SU-DHL-6 (cell line): ENCODE measurements around the gene UGT1A4.
"Not testable (repeated sequence)": the region's sequence is repeated elsewhere in the genome, so short reads cannot be mapped to it uniquely, and the experiment has no call there.

Experiments used
- H2AFZ ChIP-seq: fragments of 200-600 bp; sonication (generic); 2 replicates; pipeline ENCODE4 v1.6.1; 2014; ENCODE audit warnings: low read depth, mild to moderate bottlenecking, moderate library complexity, mixed read lengths, antibody characterized with exemption, low read length; ENCODE audit not compliant: severe bottlenecking
- H3F3A ChIP-seq: fragments of 200-600 bp; shearing (Covaris generic); 2 replicates; pipeline ENCODE4 v1.6.0; 2016; ENCODE audit warnings: antibody characterized with exemption, mild to moderate bottlenecking; ENCODE audit not compliant: insufficient read depth
- H3K27ac ChIP-seq: fragments of 200-600 bp; sonication (generic); 2 replicates; pipeline ENCODE4 v1.5.1; 2016; ENCODE audit warnings: low read depth, mild to moderate bottlenecking, low read length, moderate library complexity, mixed read lengths
- H3K27me3 ChIP-seq: fragments of 200-600 bp; sonication (generic), shearing (Covaris generic); 2 replicates; pipeline ENCODE4 v1.6.0; 2014; ENCODE audit warnings: mild to moderate bottlenecking, low read length
- H3K36me3 ChIP-seq: fragments of 200-600 bp; sonication (generic); 2 replicates; pipeline ENCODE4 v1.6.1; 2014; ENCODE audit warnings: mild to moderate bottlenecking, low read length, mixed read lengths
- H3K4me2 ChIP-seq: fragments of 300-600, 200-600 bp; shearing (Covaris generic), sonication (generic); 2 replicates; pipeline ENCODE4 v1.6.0; 2014; ENCODE audit warnings: low read length, low read depth, mild to moderate bottlenecking; ENCODE audit not compliant: poor library complexity, severe bottlenecking
- H3K4me3 ChIP-seq: fragments of 200-600 bp; sonication (generic); 2 replicates; pipeline ENCODE4 v1.5.1; 2014; ENCODE audit warnings: antibody characterized with exemption, low read length, mild to moderate bottlenecking, mixed read lengths; ENCODE audit not compliant: insufficient read depth, poor library complexity, severe bottlenecking
- H3K79me2 ChIP-seq: fragments of 200-600 bp; sonication (generic); 2 replicates; pipeline ENCODE4 v1.6.1; 2014; ENCODE audit warnings: mild to moderate bottlenecking, low read length, moderate library complexity; ENCODE audit not compliant: insufficient read depth
- H3K9ac ChIP-seq: fragments of 200-600 bp; sonication (generic); 2 replicates; pipeline ENCODE4 v1.7.0; 2014; ENCODE audit warnings: mild to moderate bottlenecking, low read length
- H3K9me2 ChIP-seq: fragments of 200-600 bp; sonication (generic); replicated peaks from 2 replicates; pipeline ENCODE4 v1.6.1; 2014; ENCODE audit warnings: low read length; ENCODE audit not compliant: insufficient read depth
- H3K9me3 ChIP-seq: fragments of 200-600 bp; sonication (generic); 2 replicates; pipeline ENCODE4 v1.6.1; 2014; ENCODE audit warnings: low read length, mixed read lengths; ENCODE audit not compliant: insufficient read depth
- H4K20me1 ChIP-seq: fragments of 200-600 bp; sonication (generic); 2 replicates; pipeline ENCODE4 v1.6.1; 2014; ENCODE audit warnings: low read depth, mild to moderate bottlenecking, antibody characterized with exemption, low read length, moderate library complexity, mixed read lengths
- CTCF ChIP-seq: fragments of 200-600 bp; sonication (generic); IDR thresholded peaks from one replicate; pipeline ENCODE4 v1.5.1; 2017; ENCODE audit warnings: antibody characterized with exemption, mild to moderate bottlenecking, low read length, moderate library complexity; ENCODE audit not compliant: insufficient read depth, poor library complexity, severe bottlenecking
- EZH2phosphoT487 ChIP-seq: fragments of 200-600 bp; sonication (generic), shearing (Covaris generic); conservative IDR thresholded peaks from 2 replicates; pipeline ENCODE4 v1.6.1; 2018; ENCODE audit warnings: mild to moderate bottlenecking, antibody characterized with exemption, low read length, moderate library complexity, mixed read lengths

The UGT1A4 gene

GRCh38 chr2:233746475-233747282 is 28.1 kb downstream of the UGT1A4 start:
- Histone ChIP-seq H2AFZ (no peak overlapping the region), H3K4me3 (no peak overlapping the region), H4K20me1 (no peaks in the 10 kb centered on the region), H3K4me2 (no peak overlapping the region), H3K36me3 (no peaks in the 10 kb centered on the region), H3K9me2 (no peaks in the 10 kb centered on the region), H3K79me2 (no peaks in the 10 kb centered on the region), H3K27me3 (no peaks in the 10 kb centered on the region), H3K9me3 (peaks cover 5% of the 10 kb centered on the region; the same call in 1 of the 2 replicates), H3K27ac (no peak overlapping the region), H3K9ac (no peak overlapping the region), H3F3A (no peaks in the 10 kb centered on the region)
- TF ChIP-seq CTCF (no peak), EZH2phosphoT487 (no peak)

- Histone ChIP-seq H3K27ac (no peak overlapping the region), H3K9me2 (no peaks in the 10 kb centered on the region), H3F3A (no peaks in the 10 kb centered on the region), H3K9ac (no peak overlapping the region), H3K36me3 (no peaks in the 10 kb centered on the region), H3K27me3 (no peaks in the 10 kb centered on the region), H3K79me2 (no peaks in the 10 kb centered on the region), H2AFZ (no peak overlapping the region), H3K4me2 (no peak overlapping the region), H3K9me3 (peaks cover 5% of the 10 kb centered on the region; the same call in 1 of the 2 replicates), H3K4me3 (no peak overlapping the region), H4K20me1 (no peaks in the 10 kb centered on the region)
- TF ChIP-seq EZH2phosphoT487 (no peak), CTCF (no peak)
These were observed 28.7 kb downstream of the UGT1A4 start for GRCh38 chr2:233747283-233747544.

- not testable (repeated sequence) for H2AFZ ChIP-seq, H3K79me2 ChIP-seq, H3K36me3 ChIP-seq, H3K27me3 ChIP-seq, H3K9me2 ChIP-seq, H3K4me3 ChIP-seq, H3F3A ChIP-seq, H3K27ac ChIP-seq, H4K20me1 ChIP-seq, H3K9ac ChIP-seq, H3K4me2 ChIP-seq, H3K9me3 ChIP-seq
These were observed 32.2 kb downstream of the UGT1A4 start for GRCh38 chr2:233750689-233751088.

GRCh38 chr2:233751212-233752009 is 32.9 kb downstream of the UGT1A4 start:
- H3K4me2 ChIP-seq, H3K9me2 ChIP-seq, H3K36me3 ChIP-seq, H3K27ac ChIP-seq, H2AFZ ChIP-seq, H3K79me2 ChIP-seq, H4K20me1 ChIP-seq, H3K9me3 ChIP-seq, H3F3A ChIP-seq, H3K9ac ChIP-seq, H3K27me3 ChIP-seq, H3K4me3 ChIP-seq: not testable (repeated sequence)
